CD14-positive monocyte (primary cell): ENCODE measurements around the gene PRKCA. TPM values are rescaled to one million over a fixed set of nuclear protein-coding genes. Genes with fewer than 3 reads are reported as not detected.
A peak's percentile ranks its signal among the peaks of the same experiment; 100 is the strongest.

ENCODE experiments used
- DNase-seq, 3 donors: peaks; one replicate each; pipeline ENCODE4 v3.0.0-alpha.2; 2011 to 2022
- H2AFZ ChIP-seq: 2 replicates; pipeline ENCODE4 v1.6.0; 2012; ENCODE audit warnings: mild to moderate bottlenecking, low read depth, low read length, inconsistent platforms; ENCODE audit not compliant: insufficient read depth, poor library complexity, severe bottlenecking
- H3K27ac ChIP-seq, 2 donors: 1 replicate in 1 of 2; 2 replicates in 1 of 2; pipeline ENCODE4 v1.5.1; 2012 to 2013; ENCODE audit warnings: low read length in 2 of 2, control low read depth in 1 of 2, inconsistent platforms in 1 of 2, low read depth in 1 of 2, mild to moderate bottlenecking in 1 of 2
- H3K27me3 ChIP-seq, 2 donors: one replicate each; pipeline versions ENCODE4 v1.6.0 to v1.6.1; 2011 to 2013; ENCODE audit warnings: low read length in 2 of 2; ENCODE audit not compliant: control insufficient read depth in 2 of 2, insufficient read depth in 2 of 2
- H3K36me3 ChIP-seq, 2 donors: replicated peaks in 1 of 2; 1 replicate in 1 of 2; 2 replicates in 1 of 2; pipeline versions ENCODE4 v1.5.1 to v1.6.1; 2012 to 2013; ENCODE audit warnings: low read length in 2 of 2, control low read depth in 1 of 2, inconsistent platforms in 1 of 2, mild to moderate bottlenecking in 1 of 2; ENCODE audit not compliant: insufficient read depth in 2 of 2, control insufficient read depth in 1 of 2
- H3K4me1 ChIP-seq, 2 donors: 1 replicate in 1 of 2; 2 replicates in 1 of 2; pipeline versions ENCODE4 v1.5.1 to v1.6.1; 2012 to 2013; ENCODE audit warnings: low read length in 2 of 2, control low read depth in 1 of 2, inconsistent platforms in 1 of 2, mild to moderate bottlenecking in 1 of 2, moderate library complexity in 1 of 2; ENCODE audit not compliant: insufficient read depth in 2 of 2, control insufficient read depth in 1 of 2
- H3K4me2 ChIP-seq: replicated peaks from 2 replicates; pipeline ENCODE3; 2012; ENCODE audit warnings: low read length, moderate library complexity, mild to moderate bottlenecking; ENCODE audit not compliant: poor library complexity, severe bottlenecking; ENCODE audit errors: extremely low read depth
- H3K4me3 ChIP-seq, 3 experiments: fragments of 200-600 bp in 1 of 3; sonication (generic) in 1 of 3; replicated peaks in 1 of 3; 1 replicate in 2 of 3; 2 replicates in 1 of 3; pipeline ENCODE4 v1.5.1; 2011 to 2013; ENCODE audit warnings: low read length in 3 of 3, mild to moderate bottlenecking in 3 of 3, control low read depth in 2 of 3, low read depth in 2 of 3, inconsistent platforms in 1 of 3, moderate library complexity in 1 of 3
- H3K79me2 ChIP-seq: 2 replicates; pipeline ENCODE4 v1.6.0; 2012; ENCODE audit warnings: mild to moderate bottlenecking, control low read depth, inconsistent platforms, low read length, moderate library complexity; ENCODE audit not compliant: insufficient read depth
- H3K9ac ChIP-seq: 2 replicates; pipeline ENCODE4 v1.6.0; 2017; ENCODE audit warnings: low read length, mild to moderate bottlenecking; ENCODE audit not compliant: insufficient read depth, poor library complexity, severe bottlenecking
- H3K9me3 ChIP-seq, 2 donors: replicated peaks in 1 of 2; 1 replicate in 1 of 2; 2 replicates in 1 of 2; pipeline versions ENCODE4 v1.5.1 to v1.6.1; 2012 to 2013; ENCODE audit warnings: low read length in 2 of 2, control low read depth in 1 of 2; ENCODE audit not compliant: control insufficient read depth in 1 of 2, insufficient read depth in 1 of 2
- H4K20me1 ChIP-seq: 2 replicates; pipeline ENCODE4 v1.6.0; 2012; ENCODE audit warnings: mild to moderate bottlenecking, low read length, control low read depth, moderate library complexity; ENCODE audit not compliant: insufficient read depth
- H3K27ac Mint-ChIP-seq, 7 donors: one replicate each; pipeline ENCODE4 v1.8.0; 2020; ENCODE audit warnings: mild to moderate bottlenecking in 7 of 7, mixed read lengths in 7 of 7, moderate library complexity in 6 of 7, inconsistent platforms in 2 of 7
- H3K27me3 Mint-ChIP-seq, 3 donors: one replicate each; pipeline ENCODE4 v1.8.0; 2021 to 2022; ENCODE audit warnings: low read depth in 3 of 3, mild to moderate bottlenecking in 3 of 3, mixed read lengths in 3 of 3, moderate library complexity in 3 of 3, inconsistent platforms in 1 of 3
- H3K36me3 Mint-ChIP-seq, 2 donors: one replicate each; pipeline ENCODE4 v1.8.0; 2020; ENCODE audit warnings: mixed read lengths in 2 of 2, inconsistent platforms in 1 of 2, mild to moderate bottlenecking in 1 of 2
- H3K4me1 Mint-ChIP-seq: one replicate; pipeline ENCODE4 v1.8.0; 2020; ENCODE audit warnings: mild to moderate bottlenecking, mixed read lengths
- H3K4me3 Mint-ChIP-seq, 2 donors: one replicate each; pipeline ENCODE4 v1.8.0; 2020; ENCODE audit warnings: mild to moderate bottlenecking in 2 of 2, mixed read lengths in 2 of 2, moderate library complexity in 1 of 2
- H3K9me3 Mint-ChIP-seq, 7 donors: one replicate each; pipeline ENCODE4 v1.8.0; 2020 to 2022; ENCODE audit warnings: mixed read lengths in 7 of 7, mild to moderate bottlenecking in 6 of 7, moderate library complexity in 6 of 7, inconsistent platforms in 2 of 7
- WGBS: methylation state at CpG from one replicate; pipeline ENCODE4 v1.1.5; 2013; ENCODE audit warnings: missing lambda C conversion rate; ENCODE audit not compliant: insufficient coverage; 5-methylcytosine and 5-hydroxymethylcytosine counted together
- intact Hi-C, 2 donors: fragments of 100-400 bp; cut with micrococcal nuclease; formaldehyde crosslinking; loops; one replicate each; pipeline versions ENCODE4 v1.15.0 to v1.15.1; 2023
- polyA plus RNA-seq, 3 donors: library from polyadenylated mRNA; depleted of rRNA in 1 of 3; unstranded in 2 of 3; stranded (reverse) in 1 of 3; fragments of 300-500 nt in 2 of 3; fragments of >200 nt in 1 of 3; fragmentation: Illumina TruSeq in 2 of 3; gene quantifications; 1 replicate in 2 of 3; 2 replicates in 1 of 3; pipeline ENCODE4 v1.2.3, GENCODE V29; 2012 to 2021
- TF ChIP-seq, protein P1 (sequence below): fragments of 200-600 bp; IDR thresholded peaks from one replicate; pipeline ENCODE4 v1.8.0; 2022; ENCODE audit warnings: antibody characterized with exemption, mild to moderate bottlenecking

PRKCA gene
- polyA plus RNA-seq, 3 donors, result 0.22 to 7.1 (median 0.30) TPM

DNA sequence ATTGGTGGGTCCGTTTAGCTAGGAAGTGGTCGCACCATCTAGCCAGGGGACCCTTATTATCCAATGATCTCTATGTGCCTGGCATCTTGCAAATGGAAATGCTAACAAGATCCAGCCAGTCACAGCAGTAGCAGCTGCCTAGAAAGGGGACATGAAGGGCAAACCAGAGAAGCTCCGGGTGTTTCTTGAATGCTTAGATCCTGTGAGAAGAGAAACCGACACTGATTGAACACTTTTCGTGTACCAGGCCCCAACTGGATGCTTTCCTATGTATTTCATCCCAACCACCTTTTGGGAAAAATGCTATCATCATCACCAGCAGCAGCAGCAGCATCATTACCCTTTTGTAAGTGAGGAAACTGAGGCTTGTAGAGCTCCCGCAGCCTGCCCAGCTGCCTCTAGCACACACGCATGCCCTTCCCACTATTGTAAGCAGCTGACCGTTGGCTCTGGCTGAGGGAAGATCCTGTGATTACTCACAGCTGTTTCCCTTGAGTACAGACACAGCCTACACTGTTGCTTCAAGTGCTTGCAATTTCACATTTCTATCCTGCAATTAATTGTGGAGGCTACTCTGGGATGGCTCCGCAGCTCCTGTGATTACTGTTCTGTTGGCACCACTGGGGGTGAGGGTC is 351.8 kb downstream of the PRKCA start:
- peaks cover 0 to 3% of the 10 kb centered on the region in 2 donors for H3K9me3 ChIP-seq
- no peak overlapping the region for H3K27ac Mint-ChIP-seq
- H3K9ac ChIP-seq, result no peak overlapping the region
- H4K20me1 ChIP-seq, result no peaks in the 10 kb centered on the region
- H3K36me3 Mint-ChIP-seq, result peaks cover 58 to 59% of the 10 kb centered on the region in 2 donors
- TF ChIP-seq, protein P1, sequence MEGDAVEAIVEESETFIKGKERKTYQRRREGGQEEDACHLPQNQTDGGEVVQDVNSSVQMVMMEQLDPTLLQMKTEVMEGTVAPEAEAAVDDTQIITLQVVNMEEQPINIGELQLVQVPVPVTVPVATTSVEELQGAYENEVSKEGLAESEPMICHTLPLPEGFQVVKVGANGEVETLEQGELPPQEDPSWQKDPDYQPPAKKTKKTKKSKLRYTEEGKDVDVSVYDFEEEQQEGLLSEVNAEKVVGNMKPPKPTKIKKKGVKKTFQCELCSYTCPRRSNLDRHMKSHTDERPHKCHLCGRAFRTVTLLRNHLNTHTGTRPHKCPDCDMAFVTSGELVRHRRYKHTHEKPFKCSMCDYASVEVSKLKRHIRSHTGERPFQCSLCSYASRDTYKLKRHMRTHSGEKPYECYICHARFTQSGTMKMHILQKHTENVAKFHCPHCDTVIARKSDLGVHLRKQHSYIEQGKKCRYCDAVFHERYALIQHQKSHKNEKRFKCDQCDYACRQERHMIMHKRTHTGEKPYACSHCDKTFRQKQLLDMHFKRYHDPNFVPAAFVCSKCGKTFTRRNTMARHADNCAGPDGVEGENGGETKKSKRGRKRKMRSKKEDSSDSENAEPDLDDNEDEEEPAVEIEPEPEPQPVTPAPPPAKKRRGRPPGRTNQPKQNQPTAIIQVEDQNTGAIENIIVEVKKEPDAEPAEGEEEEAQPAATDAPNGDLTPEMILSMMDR, result no peak
- H3K79me2 ChIP-seq, result no peaks in the 10 kb centered on the region
- no peak overlapping the region for H3K4me3 Mint-ChIP-seq
- no peak overlapping the region for H2AFZ ChIP-seq
- peaks cover 0 to 44% of the 10 kb centered on the region in 2 donors for H3K36me3 ChIP-seq
- 83% methylated on average over 6 of the region's 9 CpGs for WGBS
- no peak overlapping the region for H3K27ac ChIP-seq
- intact Hi-C loops, result no loop called here
- DNase-seq, result no peak
- peaks cover 0 to 14% (median 5%) of the 10 kb centered on the region in 7 donors for H3K9me3 Mint-ChIP-seq
- H3K4me1 Mint-ChIP-seq, result no peaks in the 10 kb centered on the region
- H3K27me3 ChIP-seq, result no peaks in the 10 kb centered on the region
- peaks cover 0 to 2% (median 0%) of the 10 kb centered on the region in 3 donors for H3K27me3 Mint-ChIP-seq
- H3K4me3 ChIP-seq, result no peak overlapping the region
- H3K4me1 ChIP-seq, result no peaks in the 10 kb centered on the region
- no peak overlapping the region for H3K4me2 ChIP-seq

DNA sequence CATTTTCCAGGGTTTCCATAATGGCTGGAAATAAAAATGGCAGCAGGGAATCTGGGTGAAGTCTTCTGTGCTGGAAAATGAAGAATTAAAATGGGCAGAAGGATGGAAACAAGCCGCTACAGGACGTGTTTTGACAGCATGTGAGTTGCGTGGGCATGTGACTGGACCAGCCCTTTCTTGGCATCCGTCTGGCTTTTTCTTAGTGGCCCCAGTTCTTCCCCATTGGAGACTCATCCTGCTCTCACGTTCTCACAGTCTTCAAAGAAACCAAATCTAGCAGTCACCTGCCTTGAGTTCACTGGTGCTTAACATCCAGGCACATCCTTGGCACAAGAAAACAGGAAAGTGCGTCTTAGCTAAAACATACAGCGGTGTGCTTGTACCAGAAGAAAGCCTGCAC is 352.4 kb downstream of the PRKCA start:
- WGBS, result 100% methylated on average over 7 of the region's 7 CpGs
- Histone ChIP-seq H3K4me1 (no peaks in the 10 kb centered on the region), H4K20me1 (no peaks in the 10 kb centered on the region), H3K4me3 (no peak overlapping the region), H3K9ac (no peak overlapping the region), H3K4me2 (no peak overlapping the region), H3K9me3 (peaks cover 0 to 3% of the 10 kb centered on the region in 2 donors), H3K36me3 (peaks cover 0 to 44% of the 10 kb centered on the region in 2 donors), H3K27ac (no peak overlapping the region), H2AFZ (no peak overlapping the region), H3K27me3 (no peaks in the 10 kb centered on the region), H3K79me2 (no peaks in the 10 kb centered on the region)
- TF ChIP-seq, protein P1, result no peak
- Mint-ChIP-seq H3K4me1 (no peaks in the 10 kb centered on the region), H3K36me3 (peaks cover 53 to 55% of the 10 kb centered on the region in 2 donors), H3K27ac (peak overlapping the region in 1 of 7 donors; percentile 21), H3K9me3 (peaks cover 0 to 14% (median 5%) of the 10 kb centered on the region in 7 donors), H3K4me3 (no peak overlapping the region), H3K27me3 (peaks cover 0 to 2% (median 0%) of the 10 kb centered on the region in 3 donors)
- no peak for DNase-seq
- intact Hi-C loops, result no loop called here
